HG03469 (cell line): ENCODE results near the gene PTGES.
"Not testable (repeated sequence)": the region's sequence is repeated elsewhere in the genome, so short reads cannot be mapped to it uniquely, and the experiment has no call there.

Experiments used
- ATAC-seq: cut with Tn5 transposase; IDR thresholded peaks from one replicate; pipeline ENCODE4 v1.9.1; 2021; ENCODE audit warnings: mild to moderate bottlenecking, moderate library complexity, moderate number of reproducible peaks; ENCODE audit not compliant: unreplicated experiment

PTGES gene

DNA sequence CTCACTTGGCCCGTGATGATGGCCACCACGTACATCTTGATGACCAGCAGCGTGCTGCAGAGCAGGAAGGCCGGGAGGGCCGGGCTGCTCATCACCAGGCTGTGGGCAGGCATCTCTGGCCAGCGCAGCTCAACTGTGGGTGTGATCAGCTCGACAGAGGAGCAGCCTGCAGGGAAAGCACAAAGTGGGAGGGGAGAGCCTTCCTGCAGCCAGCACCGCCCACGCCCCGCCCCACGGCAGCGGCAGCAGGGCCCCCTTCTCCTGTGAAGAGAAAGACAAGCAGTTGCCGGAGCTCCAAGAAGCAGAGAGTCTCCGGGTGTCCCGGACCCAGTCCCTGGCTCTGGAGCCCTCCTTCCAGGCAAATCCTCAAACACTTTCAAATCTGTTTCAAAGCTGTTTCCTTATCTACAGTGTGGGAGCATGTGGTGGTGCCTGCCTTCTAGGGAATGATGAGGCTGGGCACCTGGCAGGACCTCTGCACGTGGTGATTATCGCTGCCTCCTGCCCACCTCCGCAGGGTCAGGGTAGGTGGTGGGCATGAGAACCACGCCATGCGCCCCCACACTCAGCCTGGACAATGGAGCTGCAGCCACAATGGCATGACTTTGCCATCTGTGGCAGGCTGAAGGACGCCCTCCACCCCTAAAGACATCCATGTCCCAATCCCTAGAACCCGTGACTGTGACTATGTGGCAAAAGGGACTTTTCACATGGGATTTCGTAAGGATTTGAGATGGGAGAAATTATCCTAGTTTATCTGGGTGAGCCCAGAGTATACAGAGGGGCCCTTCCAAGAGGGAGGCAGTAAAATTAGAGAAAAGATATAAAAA lies at the start of gene PTGES:
Gene PTGES, minus strand, starts transcription at position 143 of the 830 bp plus-strand sequence. Its CDS starts 30 bp downstream, at position 113.
- no peak for ATAC-seq

GRCh38 chr9:129801504-129801903 lies 48.7 kb upstream of the PTGES start:
- no peak for ATAC-seq

DNA sequence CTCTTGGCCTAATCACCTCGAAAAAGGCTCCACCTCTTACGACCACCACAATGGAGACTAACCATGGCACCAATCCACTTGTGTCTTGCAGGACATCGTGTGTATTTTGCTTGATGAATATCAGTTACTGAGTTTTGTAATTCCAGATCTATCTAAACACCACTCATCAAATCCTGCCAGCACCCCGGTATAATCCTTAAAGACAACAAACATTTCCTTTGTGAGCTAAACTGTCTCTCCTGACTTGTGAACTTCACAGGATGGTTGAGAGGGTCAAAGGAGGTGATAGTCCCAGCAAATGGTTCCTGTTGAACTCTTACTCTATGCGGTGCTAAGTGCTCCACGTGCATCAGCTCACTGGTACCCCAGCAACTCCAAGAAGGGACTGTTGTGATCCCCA lies 46.1 kb upstream of the PTGES start:
- no peak for ATAC-seq

DNA sequence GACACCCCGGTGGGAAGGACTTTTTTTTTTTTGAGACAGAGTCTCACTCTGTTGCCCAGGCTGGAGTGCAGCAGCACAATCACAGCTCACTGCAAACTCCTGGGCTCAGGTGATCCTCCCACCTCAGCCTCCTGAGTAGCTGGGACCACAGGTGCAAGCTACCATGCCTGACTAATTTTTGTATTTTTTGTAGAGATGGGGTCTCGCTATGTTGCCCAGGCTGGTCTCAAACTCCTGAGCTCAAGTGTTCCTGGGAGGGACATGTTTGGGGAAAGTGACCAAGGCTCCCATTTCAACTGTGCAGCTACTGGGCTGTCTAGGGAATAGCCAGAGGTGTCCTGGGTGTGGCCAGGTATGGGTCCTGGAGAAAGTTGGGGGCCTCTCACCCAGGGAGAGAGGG lies 43.2 kb upstream of the PTGES start:
- ATAC-seq = not testable (repeated sequence)

- no peak for ATAC-seq
Observed at GRCh38 chr9:129794549-129794948, 41.7 kb upstream of the PTGES start.

DNA sequence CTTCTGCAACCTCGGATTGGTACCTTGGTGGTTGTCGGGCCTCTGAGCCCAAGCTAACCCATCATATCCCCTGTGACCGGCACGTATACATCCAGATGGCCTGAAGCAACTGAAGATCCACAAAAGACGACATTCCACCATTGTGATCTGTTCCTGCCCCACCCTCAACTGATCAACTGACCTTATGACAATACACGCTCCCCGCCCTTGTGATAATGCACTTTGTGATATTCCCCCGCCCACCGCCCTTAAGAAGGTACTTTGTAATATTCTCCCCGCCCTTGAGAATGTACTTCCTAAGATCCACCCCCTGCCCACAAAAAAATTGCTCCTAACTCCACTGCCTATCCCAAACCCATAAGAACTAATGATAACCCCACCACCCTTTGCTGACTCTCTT lies 33.6 kb upstream of the PTGES start:
- no peak for ATAC-seq

GRCh38 chr9:129785866-129786265 lies 33.0 kb upstream of the PTGES start:
- ATAC-seq = no peak

DNA sequence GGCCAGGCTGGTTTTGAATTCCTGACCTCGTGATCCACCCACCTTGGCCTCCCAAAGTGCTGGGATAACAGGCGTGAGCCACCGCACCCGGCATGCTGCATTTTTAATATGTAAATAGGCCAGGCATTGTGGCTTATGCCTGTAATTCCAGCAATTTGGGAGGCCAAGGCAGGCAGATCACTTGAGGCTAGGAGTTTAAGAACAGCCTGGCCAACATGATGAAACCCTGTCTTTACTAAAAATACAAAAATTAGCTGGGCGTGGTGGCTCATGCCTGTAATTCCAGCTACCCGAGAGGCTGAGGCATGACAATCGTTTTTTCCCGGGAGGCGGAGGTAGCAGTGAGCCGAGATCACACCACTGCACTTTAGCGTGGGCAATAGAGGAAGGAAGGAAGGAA lies 32.1 kb upstream of the PTGES start:
- ATAC-seq = not testable (repeated sequence)

- ATAC-seq = no peak
Observed at GRCh38 chr9:129783516-129784361, 30.9 kb upstream of the PTGES start.

GRCh38 chr9:129781981-129782380 lies 29.1 kb upstream of the PTGES start:
- no peak for ATAC-seq

- no peak for ATAC-seq
Observed at GRCh38 chr9:129781131-129781530, 28.3 kb upstream of the PTGES start.

DNA sequence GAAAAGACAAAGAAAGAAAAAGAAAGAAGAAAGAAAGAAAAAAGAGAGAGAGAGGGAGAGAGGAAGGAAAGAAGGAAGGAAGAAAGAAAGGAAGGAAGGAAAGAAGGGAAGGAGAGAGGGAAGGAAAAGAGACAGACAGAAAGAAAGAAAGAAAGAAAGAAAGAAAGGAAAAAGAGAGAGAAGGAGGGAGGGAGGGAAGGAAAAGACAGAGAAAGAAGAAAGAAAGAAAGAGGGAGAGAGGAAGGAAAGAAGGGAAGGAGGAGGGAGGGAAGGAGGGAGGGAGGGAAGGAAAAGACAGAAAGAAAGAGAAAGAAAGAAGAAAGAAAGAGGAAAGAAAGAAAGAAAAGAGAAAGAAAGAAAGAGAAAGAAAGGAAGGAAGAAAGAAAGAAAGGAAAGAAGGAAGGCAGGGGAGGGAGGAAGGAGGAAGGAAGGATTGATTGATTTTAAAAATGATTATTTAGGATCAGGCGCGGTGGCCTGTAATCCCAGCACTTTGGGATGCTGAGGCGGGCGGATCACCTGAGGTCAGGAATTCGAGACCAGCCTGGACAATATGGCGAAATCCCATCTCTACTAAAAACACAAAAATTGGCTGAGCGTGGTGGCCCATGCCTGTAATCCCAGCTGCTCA lies 26.8 kb upstream of the PTGES start:
- no peak for ATAC-seq

- no peak for ATAC-seq
Observed at GRCh38 chr9:129778469-129778868, 25.6 kb upstream of the PTGES start.

DNA sequence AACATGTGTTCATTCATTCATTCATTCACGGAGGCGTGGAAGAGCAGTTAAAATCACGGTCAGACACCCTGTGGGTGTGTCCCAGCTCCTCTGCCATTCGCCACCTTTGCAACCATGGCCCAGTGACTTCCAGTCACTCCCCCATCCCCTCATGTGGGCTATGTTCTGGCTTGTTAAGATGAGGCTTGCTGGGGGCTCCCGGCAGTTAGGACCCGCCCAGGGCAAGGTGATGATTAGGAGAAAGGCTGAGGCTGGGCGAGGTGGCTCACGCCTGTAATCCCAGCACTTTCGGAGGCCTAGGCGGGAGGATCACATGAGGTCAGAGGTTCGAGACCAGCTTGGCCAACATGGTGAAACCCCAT lies 24.9 kb upstream of the PTGES start:
- ATAC-seq = no peak

DNA sequence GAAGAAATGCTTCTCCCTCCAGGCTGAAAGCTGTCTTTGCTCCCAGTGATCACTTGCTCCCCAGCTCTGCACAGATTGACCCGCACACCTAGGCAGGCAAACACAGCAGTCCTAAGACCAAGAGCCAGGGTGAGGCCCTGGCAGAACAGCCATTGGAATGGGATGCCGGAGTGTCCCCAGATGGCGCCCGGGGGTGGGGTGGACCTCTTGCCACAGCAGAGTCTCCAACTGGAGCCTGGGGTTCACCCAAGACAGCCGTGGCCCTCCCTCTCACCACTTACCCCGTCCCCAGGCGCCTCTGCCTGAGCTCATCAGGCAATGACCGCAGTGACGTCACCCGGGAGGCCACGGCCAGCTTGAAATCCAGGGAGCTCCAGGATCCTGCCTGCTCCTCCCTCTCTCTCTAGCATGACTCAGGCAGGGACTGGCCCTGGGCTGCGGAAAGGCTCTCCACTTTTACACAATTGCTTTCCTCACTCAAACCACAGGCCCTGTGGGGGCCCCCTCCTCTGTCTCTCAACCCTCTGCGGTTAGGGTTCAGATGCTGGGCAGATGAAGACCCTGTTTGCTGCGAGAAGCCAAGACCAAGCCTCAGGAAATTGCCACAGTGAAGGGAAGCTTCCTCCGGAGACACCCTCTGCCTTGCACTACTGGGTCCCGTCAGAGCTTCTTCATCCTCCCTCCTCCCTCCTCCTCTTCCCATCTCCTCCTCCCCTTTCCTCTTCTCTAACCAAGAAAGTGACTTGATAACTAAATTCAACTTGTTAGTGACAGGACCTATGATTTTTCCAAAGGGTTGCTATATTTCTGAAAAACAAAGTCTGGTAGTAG lies 24.3 kb upstream of the PTGES start:
- no peak for ATAC-seq

DNA sequence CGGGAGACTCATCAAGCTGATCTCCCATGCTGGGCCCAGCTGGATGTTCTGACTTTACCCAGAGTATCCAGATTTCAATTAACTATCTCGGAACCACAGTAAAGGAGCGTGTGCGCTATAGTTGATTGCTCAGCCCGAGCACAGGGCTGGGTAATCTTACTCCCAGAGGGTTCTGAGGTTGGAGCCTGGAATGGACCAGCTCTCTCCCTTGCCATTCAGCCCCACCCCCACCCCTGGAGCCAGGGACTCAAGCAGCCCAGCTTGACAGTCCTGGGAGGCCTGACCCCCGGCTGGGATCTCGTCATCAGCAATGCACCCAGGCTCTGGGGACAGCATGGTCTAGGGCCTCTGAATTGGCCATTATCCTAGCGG lies 23.7 kb upstream of the PTGES start:
- ATAC-seq = no peak

DNA sequence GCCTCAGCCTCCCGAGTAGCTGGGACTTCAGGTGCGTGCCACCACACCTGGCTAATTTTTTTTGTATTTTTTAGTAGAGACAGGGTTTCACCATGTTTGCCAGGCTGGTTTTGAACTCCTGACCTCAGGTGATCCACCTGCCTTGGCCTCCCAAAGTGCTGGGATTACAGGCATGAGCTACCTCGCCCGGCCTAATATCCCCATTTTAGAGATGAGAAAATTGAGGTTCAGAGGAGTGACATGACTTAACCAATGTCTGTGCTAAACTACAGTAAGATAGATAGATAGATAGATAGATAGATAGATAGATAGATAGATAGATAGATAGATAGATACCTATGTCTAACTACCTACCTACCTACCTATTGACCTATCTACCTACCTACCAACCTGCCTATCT lies 23.3 kb upstream of the PTGES start:
- not testable (repeated sequence) for ATAC-seq

DNA sequence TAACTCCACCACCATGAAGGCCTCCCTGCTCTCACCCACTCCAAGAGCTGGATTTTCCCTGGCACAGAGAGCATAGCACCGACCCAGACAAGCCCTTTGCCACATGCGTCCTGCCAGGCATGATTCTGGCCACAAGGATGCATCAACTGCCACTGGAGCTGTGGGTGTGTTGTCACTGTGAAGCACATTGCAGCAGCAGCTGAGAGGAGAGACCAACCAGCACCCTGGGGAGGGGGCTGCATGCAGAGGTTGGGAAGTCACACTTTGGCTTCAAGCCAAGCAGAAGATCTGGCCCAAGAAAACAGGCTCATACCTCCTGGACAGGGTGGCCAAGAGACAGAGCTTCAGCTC lies 22.6 kb upstream of the PTGES start:
- no peak for ATAC-seq

DNA sequence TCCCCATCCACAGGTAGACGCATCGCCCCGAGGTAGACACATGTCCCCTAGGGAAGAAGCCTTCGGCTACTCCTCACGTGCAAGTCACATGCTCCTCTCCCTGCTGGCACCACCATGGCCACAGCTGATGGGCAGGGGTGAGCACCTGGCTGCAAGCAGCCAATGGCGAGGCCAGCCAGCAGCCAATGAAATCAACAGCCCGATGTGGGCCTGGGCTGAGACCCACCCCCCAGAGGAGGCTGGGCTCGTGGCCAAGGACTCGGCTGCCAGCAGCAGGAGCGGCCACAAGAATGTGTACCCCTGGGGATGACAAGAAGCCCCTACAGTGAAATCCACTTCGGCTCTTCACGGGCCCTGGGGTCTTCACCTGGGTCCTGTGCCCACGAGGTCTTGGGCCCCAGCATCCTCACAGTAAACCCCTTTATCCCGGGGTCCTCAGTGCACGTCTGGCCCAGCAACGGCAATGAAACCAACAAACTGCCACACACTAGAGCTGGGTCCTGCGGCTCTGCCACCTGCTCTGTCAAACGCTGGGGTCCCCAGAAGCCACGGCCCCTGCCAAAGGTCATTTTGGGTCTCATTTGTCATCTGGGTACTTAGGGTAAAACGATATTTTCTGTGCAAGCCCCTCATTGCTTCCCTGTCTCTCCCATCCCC lies 22.1 kb upstream of the PTGES start:
- ATAC-seq = no peak

- no peak for ATAC-seq
Observed at GRCh38 chr9:129773262-129774048, 20.6 kb upstream of the PTGES start.
